Measurements from ENCODE around the gene AMDHD2. TPM values are rescaled to one million over a fixed set of nuclear protein-coding genes. Genes with fewer than 3 reads are reported as not detected.

Gene AMDHD2
- total and polyA plus RNA-seq, 2 of the 13 experiments (the other 11 are each of a cell fraction or from before 2014, with no cell fraction given): 33.5 to 39.1 TPM

- TF ChIP-seq CREBL2 (CRISPR knock-in tag; IDR thresholded peaks at IDR 0.05; ENCODE audit: borderline replicate concordance) (no peak), MYC (CRISPR knock-in tag; IDR thresholded peaks at IDR 0.05; ENCODE audit: borderline replicate concordance) (0 out of 2 replicates have a peak, but pooled peaks have one; percentile 49), NRL (CRISPR knock-in tag; IDR thresholded peaks at IDR 0.05; ENCODE audit: borderline replicate concordance) (no peak), MTF1 (CRISPR knock-in tag; IDR thresholded peaks at IDR 0.05) (0 out of 2 replicates have a peak, but pooled peaks have one; percentile 15), ZNF781 (CRISPR knock-in tag; IDR thresholded peaks at IDR 0.05; ENCODE audit: borderline replicate concordance, not compliant biosample characterization) (no peak), ZNF543 (CRISPR knock-in tag; IDR thresholded peaks at IDR 0.05) (no peak), POLR2G (IDR thresholded peaks at IDR 0.05; ENCODE audit: low read depth, low read length) (0 out of 2 replicates have a peak, but pooled peaks have one; percentile 18), ZMYM4 (CRISPR knock-in tag; IDR thresholded peaks at IDR 0.05) (no peak), HNRNPLL (IDR thresholded peaks at IDR 0.05; ENCODE audit: low read depth, low read length, poor library complexity, severe bottlenecking) (peak; percentile 16), ZFP36 (IDR thresholded peaks at IDR 0.05; ENCODE audit: borderline replicate concordance, low read depth, low read length, partially characterized antibody) (no peak), ARID4A (CRISPR knock-in tag; IDR thresholded peaks at IDR 0.05; ENCODE audit: borderline replicate concordance) (no peak; the same call in none of the 2 replicates), FOXJ3 (CRISPR knock-in tag; IDR thresholded peaks at IDR 0.05; ENCODE audit: borderline replicate concordance) (no peak), ZNF883 (CRISPR knock-in tag; IDR thresholded peaks at IDR 0.05; ENCODE audit: not compliant biosample characterization) (no peak), CCDC6 (CRISPR knock-in tag; IDR thresholded peaks at IDR 0.05) (0 out of 2 replicates have a peak, but pooled peaks have one; percentile 33), MAF1 (CRISPR knock-in tag; IDR thresholded peaks at IDR 0.05; ENCODE audit: borderline replicate concordance) (no peak), AGO2 (optimal IDR thresholded peaks at IDR 0.05; ENCODE audit: low read depth, low read length) (peak; percentile 66), ZNF260 (CRISPR knock-in tag; IDR thresholded peaks at IDR 0.05; ENCODE audit: borderline replicate concordance, low read depth) (no peak), FOXM1 (CRISPR knock-in tag; IDR thresholded peaks at IDR 0.05) (no peak), PHF20 (CRISPR knock-in tag; IDR thresholded peaks at IDR 0.05) (0 out of 2 replicates have a peak, but pooled peaks have one; percentile 28)
- TF ChIP-seq, protein P1, sequence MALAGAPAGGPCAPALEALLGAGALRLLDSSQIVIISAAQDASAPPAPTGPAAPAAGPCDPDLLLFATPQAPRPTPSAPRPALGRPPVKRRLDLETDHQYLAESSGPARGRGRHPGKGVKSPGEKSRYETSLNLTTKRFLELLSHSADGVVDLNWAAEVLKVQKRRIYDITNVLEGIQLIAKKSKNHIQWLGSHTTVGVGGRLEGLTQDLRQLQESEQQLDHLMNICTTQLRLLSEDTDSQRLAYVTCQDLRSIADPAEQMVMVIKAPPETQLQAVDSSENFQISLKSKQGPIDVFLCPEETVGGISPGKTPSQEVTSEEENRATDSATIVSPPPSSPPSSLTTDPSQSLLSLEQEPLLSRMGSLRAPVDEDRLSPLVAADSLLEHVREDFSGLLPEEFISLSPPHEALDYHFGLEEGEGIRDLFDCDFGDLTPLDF (CRISPR knock-in tag; IDR thresholded peaks at IDR 0.05): 0 out of 2 replicates have a peak, but pooled peaks have one; percentile 20
- TF ChIP-seq, protein P2, sequence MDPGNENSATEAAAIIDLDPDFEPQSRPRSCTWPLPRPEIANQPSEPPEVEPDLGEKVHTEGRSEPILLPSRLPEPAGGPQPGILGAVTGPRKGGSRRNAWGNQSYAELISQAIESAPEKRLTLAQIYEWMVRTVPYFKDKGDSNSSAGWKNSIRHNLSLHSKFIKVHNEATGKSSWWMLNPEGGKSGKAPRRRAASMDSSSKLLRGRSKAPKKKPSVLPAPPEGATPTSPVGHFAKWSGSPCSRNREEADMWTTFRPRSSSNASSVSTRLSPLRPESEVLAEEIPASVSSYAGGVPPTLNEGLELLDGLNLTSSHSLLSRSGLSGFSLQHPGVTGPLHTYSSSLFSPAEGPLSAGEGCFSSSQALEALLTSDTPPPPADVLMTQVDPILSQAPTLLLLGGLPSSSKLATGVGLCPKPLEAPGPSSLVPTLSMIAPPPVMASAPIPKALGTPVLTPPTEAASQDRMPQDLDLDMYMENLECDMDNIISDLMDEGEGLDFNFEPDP (CRISPR knock-in tag; conservative IDR thresholded peaks at IDR 0.05): no peak
Observed at GRCh38 chr16:2473999-2474876, 45.9 kb upstream of the AMDHD2 start (continued).
